OCI-M2 (cell line): ENCODE data around the gene NMNAT2.
"Not testable (repeated sequence)": the region's sequence is repeated elsewhere in the genome, so short reads cannot be mapped to it uniquely, and the experiment has no call there.

Experiments used
- DNase-seq: peaks from one replicate; lab custom pipeline; 2025; ENCODE audit not compliant: unreplicated experiment; lab: John Stamatoyannopoulos, UW

Gene NMNAT2

GRCh38 chr1:183240853-183241252 is 177.3 kb downstream of the NMNAT2 start:
- not testable (repeated sequence) for DNase-seq

- DNase-seq, result no peak
These were observed 177.7 kb downstream of the NMNAT2 start for GRCh38 chr1:183240526-183240825.

- DNase-seq, result no peak
These were observed 178.2 kb downstream of the NMNAT2 start for GRCh38 chr1:183239793-183240525.

GRCh38 chr1:183239220-183239742 is 178.9 kb downstream of the NMNAT2 start:
- no peak for DNase-seq

- DNase-seq, result no peak
These were observed 180.1 kb downstream of the NMNAT2 start for GRCh38 chr1:183238071-183238470.

- no peak for DNase-seq
These were observed 181.1 kb downstream of the NMNAT2 start for GRCh38 chr1:183237046-183237445.

GRCh38 chr1:183236158-183236725 is 181.9 kb downstream of the NMNAT2 start:
- DNase-seq, result no peak

GRCh38 chr1:183235503-183235902 is 182.7 kb downstream of the NMNAT2 start:
- no peak for DNase-seq

GRCh38 chr1:183234660-183235476 is 183.3 kb downstream of the NMNAT2 start:
- DNase-seq, result no peak

- DNase-seq, result no peak
These were observed 185.1 kb downstream of the NMNAT2 start for GRCh38 chr1:183233113-183233512.

- DNase-seq, result no peak
These were observed 186.6 kb downstream of the NMNAT2 start for GRCh38 chr1:183231545-183231944.

GRCh38 chr1:183230413-183230812 is 187.8 kb downstream of the NMNAT2 start:
- no peak for DNase-seq

GRCh38 chr1:183228347-183229220 is 189.6 kb downstream of the NMNAT2 start:
- no peak for DNase-seq

GRCh38 chr1:183227422-183228346 is 190.5 kb downstream of the NMNAT2 start:
- DNase-seq, result no peak

- no peak for DNase-seq
These were observed 191.2 kb downstream of the NMNAT2 start for GRCh38 chr1:183226963-183227362.

GRCh38 chr1:183226361-183226760 is 191.8 kb downstream of the NMNAT2 start:
- DNase-seq, result no peak

- DNase-seq, result no peak
These were observed 194.7 kb downstream of the NMNAT2 start for GRCh38 chr1:183223467-183223866.

- DNase-seq, result no peak
These were observed 195.3 kb downstream of the NMNAT2 start for GRCh38 chr1:183222909-183223308.

- DNase-seq, result no peak
These were observed 198.6 kb downstream of the NMNAT2 start for GRCh38 chr1:183219616-183220009.
